ENCODE data around the gene CPB1.

DNA sequence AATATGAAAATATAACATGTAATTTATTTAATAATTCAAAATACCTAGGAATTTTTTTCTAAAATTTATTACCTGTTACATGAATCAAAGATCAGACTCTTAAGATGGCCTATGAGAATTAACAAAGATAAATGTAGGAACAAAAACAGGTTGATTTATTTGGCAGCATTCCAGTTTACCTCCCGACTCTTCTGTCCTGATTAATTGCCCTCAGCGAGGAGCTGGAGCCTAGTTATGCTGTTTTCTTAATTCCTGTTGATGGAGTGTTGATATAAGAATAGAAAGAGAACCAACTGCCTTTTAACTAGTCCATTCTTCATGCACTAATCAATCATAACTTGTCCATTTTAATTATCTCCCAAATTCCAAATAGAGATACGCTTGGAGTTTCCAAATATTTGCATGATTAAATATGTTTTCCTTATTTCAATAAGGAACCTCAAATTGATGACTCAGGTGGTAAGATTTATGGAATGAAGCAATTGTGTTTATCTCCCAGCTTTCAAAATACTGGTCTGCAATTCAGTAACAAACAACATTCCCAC lies 10.6 kb upstream of the CPB1 start:
- no peak for TF ChIP-seq TAF1 (IDR thresholded peaks at IDR 0.05; ENCODE audit: borderline replicate concordance, low read depth, low read length)
- TF ChIP-seq, protein P1, sequence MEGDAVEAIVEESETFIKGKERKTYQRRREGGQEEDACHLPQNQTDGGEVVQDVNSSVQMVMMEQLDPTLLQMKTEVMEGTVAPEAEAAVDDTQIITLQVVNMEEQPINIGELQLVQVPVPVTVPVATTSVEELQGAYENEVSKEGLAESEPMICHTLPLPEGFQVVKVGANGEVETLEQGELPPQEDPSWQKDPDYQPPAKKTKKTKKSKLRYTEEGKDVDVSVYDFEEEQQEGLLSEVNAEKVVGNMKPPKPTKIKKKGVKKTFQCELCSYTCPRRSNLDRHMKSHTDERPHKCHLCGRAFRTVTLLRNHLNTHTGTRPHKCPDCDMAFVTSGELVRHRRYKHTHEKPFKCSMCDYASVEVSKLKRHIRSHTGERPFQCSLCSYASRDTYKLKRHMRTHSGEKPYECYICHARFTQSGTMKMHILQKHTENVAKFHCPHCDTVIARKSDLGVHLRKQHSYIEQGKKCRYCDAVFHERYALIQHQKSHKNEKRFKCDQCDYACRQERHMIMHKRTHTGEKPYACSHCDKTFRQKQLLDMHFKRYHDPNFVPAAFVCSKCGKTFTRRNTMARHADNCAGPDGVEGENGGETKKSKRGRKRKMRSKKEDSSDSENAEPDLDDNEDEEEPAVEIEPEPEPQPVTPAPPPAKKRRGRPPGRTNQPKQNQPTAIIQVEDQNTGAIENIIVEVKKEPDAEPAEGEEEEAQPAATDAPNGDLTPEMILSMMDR (IDR thresholded peaks at IDR 0.05 in 2 of 3, conservative IDR thresholded peaks at IDR 0.05 in 1 of 3; ENCODE audit: control insufficient read depth in 2 of 3, extremely low read depth in 1 of 3, insufficient read depth in 1 of 3, low read depth in 3 of 3, low read length in 3 of 3), result no peak
